ENCODE results near the gene ARL8B.

DNA sequence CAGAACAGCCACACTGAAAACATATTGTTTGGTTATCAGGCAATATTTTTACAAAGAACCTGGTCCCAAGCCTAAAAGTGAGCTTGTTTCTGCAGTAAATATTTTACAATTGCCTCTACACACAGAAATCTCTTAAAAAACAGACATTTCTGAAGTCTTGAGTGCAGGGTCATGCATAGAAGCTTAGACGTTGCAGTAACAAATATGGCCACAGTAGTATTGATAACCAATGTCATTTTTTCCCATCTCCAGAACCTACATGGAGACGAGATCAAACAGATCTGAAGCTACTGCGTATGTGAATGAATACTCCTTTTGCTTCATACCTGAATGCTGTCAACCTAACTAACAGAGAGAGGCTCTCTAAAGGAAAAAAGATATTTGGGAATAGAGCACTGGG is 19.6 kb upstream of the ARL8B start:
- TF ChIP-seq POLR2A (IDR thresholded peaks at IDR 0.05; ENCODE audit: low read depth, low read length) (no peak), TAF1 (IDR thresholded peaks at IDR 0.05; ENCODE audit: borderline replicate concordance, low read depth, low read length) (no peak), POLR2AphosphoS5 (IDR thresholded peaks at IDR 0.05; ENCODE audit: low read depth, low read length) (no peak)
